DOHH2 (cell line): ENCODE data around the gene NUDCD2.

Experiments
- H3F3A ChIP-seq: fragments of 200-600 bp; sonication (generic), shearing (Covaris generic); 2 replicates; pipeline ENCODE4 v1.6.0; 2016; ENCODE audit warnings: antibody characterized with exemption, mild to moderate bottlenecking; ENCODE audit not compliant: control insufficient read depth, insufficient read depth
- H3K27ac ChIP-seq: fragments of 200-600 bp; sonication (generic); 2 replicates; pipeline ENCODE4 v1.5.1; 2014; ENCODE audit warnings: low read depth, mild to moderate bottlenecking, low read length, moderate library complexity
- H3K27me3 ChIP-seq: fragments of 200-600 bp; sonication (generic); 2 replicates; pipeline ENCODE4 v1.6.1; 2014; ENCODE audit warnings: mild to moderate bottlenecking, low read length, mixed read lengths; ENCODE audit not compliant: control insufficient read depth
- H3K36me3 ChIP-seq: fragments of 200-600 bp; sonication (generic); 2 replicates; pipeline ENCODE4 v1.6.1; 2014; ENCODE audit warnings: mild to moderate bottlenecking, low read length, moderate library complexity, mixed read lengths; ENCODE audit not compliant: control insufficient read depth
- H3K4me1 ChIP-seq: fragments of 200-600 bp; sonication (generic); 2 replicates; pipeline ENCODE4 v1.6.1; 2014; ENCODE audit warnings: mild to moderate bottlenecking, low read length, mixed read lengths; ENCODE audit not compliant: control insufficient read depth
- H3K4me2 ChIP-seq: fragments of 200-600 bp; sonication (generic); 2 replicates; pipeline ENCODE4 v1.6.0; 2014; ENCODE audit warnings: mild to moderate bottlenecking, low read length, moderate library complexity
- H3K4me3 ChIP-seq: fragments of 200-600 bp; sonication (generic); 2 replicates; pipeline ENCODE4 v1.5.1; 2014; ENCODE audit warnings: mild to moderate bottlenecking, low read length, mixed read lengths
- H3K79me2 ChIP-seq: fragments of 200-600 bp; sonication (generic); 2 replicates; pipeline ENCODE4 v1.6.1; 2014; ENCODE audit warnings: mild to moderate bottlenecking, low read length, mixed read lengths; ENCODE audit not compliant: control insufficient read depth
- H3K9me2 ChIP-seq: fragments of 200-600 bp; sonication (generic); replicated peaks from 2 replicates; pipeline ENCODE4 v1.6.1; 2014; ENCODE audit warnings: mild to moderate bottlenecking, low read length, mixed read lengths; ENCODE audit not compliant: control insufficient read depth
- H3K9me3 ChIP-seq: fragments of 200-600 bp; sonication (generic); 2 replicates; pipeline ENCODE4 v1.6.1; 2014; ENCODE audit warnings: antibody characterized with exemption, low read length, mixed read lengths; ENCODE audit not compliant: control insufficient read depth, insufficient read depth
- H4K20me1 ChIP-seq: fragments of 200-600 bp; sonication (generic); 2 replicates; pipeline ENCODE4 v1.6.0; 2014; ENCODE audit warnings: low read depth, mild to moderate bottlenecking, antibody characterized with exemption, low read length, moderate library complexity; ENCODE audit not compliant: control insufficient read depth, insufficient read depth
- EZH2phosphoT487 ChIP-seq: fragments of 200-600 bp; sonication (generic); IDR thresholded peaks from 2 replicates; pipeline ENCODE4 v1.6.1; 2017; ENCODE audit warnings: borderline replicate concordance, mild to moderate bottlenecking, antibody characterized with exemption, low read length, moderate library complexity, mixed read lengths
- TF ChIP-seq, protein P1 (sequence below): fragments of 200-600 bp; sonication (generic); IDR thresholded peaks from one replicate; pipeline ENCODE4 v1.5.1; 2014; ENCODE audit warnings: antibody characterized with exemption, mild to moderate bottlenecking, low read depth, low read length; ENCODE audit not compliant: poor library complexity, severe bottlenecking

The NUDCD2 gene

GRCh38 chr5:163505049-163505367 is 45.1 kb upstream of the NUDCD2 start:
- H4K20me1 ChIP-seq = peaks cover 25% of the 10 kb centered on the region
- H3K79me2 ChIP-seq = peaks cover 60% of the 10 kb centered on the region
- TF ChIP-seq, protein P1, sequence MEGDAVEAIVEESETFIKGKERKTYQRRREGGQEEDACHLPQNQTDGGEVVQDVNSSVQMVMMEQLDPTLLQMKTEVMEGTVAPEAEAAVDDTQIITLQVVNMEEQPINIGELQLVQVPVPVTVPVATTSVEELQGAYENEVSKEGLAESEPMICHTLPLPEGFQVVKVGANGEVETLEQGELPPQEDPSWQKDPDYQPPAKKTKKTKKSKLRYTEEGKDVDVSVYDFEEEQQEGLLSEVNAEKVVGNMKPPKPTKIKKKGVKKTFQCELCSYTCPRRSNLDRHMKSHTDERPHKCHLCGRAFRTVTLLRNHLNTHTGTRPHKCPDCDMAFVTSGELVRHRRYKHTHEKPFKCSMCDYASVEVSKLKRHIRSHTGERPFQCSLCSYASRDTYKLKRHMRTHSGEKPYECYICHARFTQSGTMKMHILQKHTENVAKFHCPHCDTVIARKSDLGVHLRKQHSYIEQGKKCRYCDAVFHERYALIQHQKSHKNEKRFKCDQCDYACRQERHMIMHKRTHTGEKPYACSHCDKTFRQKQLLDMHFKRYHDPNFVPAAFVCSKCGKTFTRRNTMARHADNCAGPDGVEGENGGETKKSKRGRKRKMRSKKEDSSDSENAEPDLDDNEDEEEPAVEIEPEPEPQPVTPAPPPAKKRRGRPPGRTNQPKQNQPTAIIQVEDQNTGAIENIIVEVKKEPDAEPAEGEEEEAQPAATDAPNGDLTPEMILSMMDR = no peak
- TF ChIP-seq EZH2phosphoT487 = no peak
- H3K4me3 ChIP-seq = peak overlapping the region; percentile 93
- no peaks in the 10 kb centered on the region for H3F3A ChIP-seq
- no peaks in the 10 kb centered on the region for H3K9me2 ChIP-seq
- peak overlapping the region; percentile 92 for H3K4me2 ChIP-seq
- peak overlapping the region; percentile 70 for H3K27ac ChIP-seq
- H3K9me3 ChIP-seq = no peaks in the 10 kb centered on the region
- H3K27me3 ChIP-seq = no peaks in the 10 kb centered on the region
- H3K36me3 ChIP-seq = peaks cover 26% of the 10 kb centered on the region
- H3K4me1 ChIP-seq = peaks cover 42% of the 10 kb centered on the region

DNA sequence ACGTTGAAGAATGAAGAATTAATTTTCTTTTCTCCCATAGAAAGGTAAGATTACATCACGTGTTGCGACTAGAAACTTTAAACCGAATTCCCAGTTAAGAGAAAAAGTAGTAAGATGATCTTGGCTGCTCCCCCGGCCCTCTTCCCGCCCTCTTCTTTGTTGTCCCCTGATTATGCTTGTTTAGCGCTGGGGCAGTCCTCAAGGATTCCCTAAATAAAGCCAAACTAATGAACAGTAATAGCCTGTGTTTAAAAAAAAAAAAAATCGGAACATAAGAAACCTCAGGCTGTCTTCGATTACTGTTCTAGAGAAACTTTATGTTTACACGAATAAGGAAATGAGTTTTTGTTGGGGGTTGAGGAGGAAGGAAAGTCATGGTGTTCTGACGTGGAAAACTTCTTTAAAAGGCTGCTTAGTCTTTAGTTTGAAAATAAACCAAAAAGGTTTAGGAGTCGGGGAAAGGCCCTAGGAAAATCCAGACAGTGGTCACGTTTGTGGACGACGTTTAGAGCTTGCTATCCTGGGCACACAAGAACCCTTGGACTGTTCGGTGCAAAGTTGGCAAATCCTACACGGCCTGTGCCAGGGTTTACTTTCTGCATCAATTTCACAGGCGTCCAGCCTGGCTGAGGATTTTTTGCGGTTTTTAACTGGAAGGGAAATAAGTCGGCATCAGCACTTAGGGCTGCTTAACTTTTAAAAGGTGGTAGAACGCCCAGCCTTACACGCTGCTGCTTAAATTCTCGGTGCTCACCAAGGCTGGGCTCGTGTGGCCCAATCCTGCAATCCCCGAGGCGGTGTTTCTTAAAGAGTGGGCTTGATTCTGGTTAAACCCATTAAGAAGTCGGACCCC is 44.4 kb upstream of the NUDCD2 start:
- Histone ChIP-seq H3K4me2 (peak overlapping the region; percentile 92), H3K4me1 (peaks cover 39% of the 10 kb centered on the region), H3K9me2 (no peaks in the 10 kb centered on the region), H3K36me3 (peaks cover 20% of the 10 kb centered on the region), H3K79me2 (peaks cover 53% of the 10 kb centered on the region), H3K27ac (peak overlapping the region; percentile 70), H4K20me1 (peaks cover 24% of the 10 kb centered on the region), H3K4me3 (peak overlapping the region; percentile 93), H3K27me3 (no peaks in the 10 kb centered on the region), H3K9me3 (no peaks in the 10 kb centered on the region), H3F3A (peaks cover 6% of the 10 kb centered on the region)
- TF ChIP-seq, protein P1 = no peak
- TF ChIP-seq EZH2phosphoT487 = no peak

GRCh38 chr5:163503106-163504078 is 43.5 kb upstream of the NUDCD2 start:
- Histone ChIP-seq H3K4me3 (peak overlapping the region; percentile 93), H3K9me3 (no peaks in the 10 kb centered on the region), H4K20me1 (peaks cover 19% of the 10 kb centered on the region), H3K36me3 (peaks cover 12% of the 10 kb centered on the region), H3K4me1 (peaks cover 30% of the 10 kb centered on the region), H3K9me2 (no peaks in the 10 kb centered on the region), H3K79me2 (peaks cover 44% of the 10 kb centered on the region), H3K27me3 (no peaks in the 10 kb centered on the region), H3K4me2 (peak overlapping the region; percentile 92), H3F3A (peaks cover 8% of the 10 kb centered on the region), H3K27ac (peak overlapping the region; percentile 70)
- no peak for TF ChIP-seq EZH2phosphoT487
- TF ChIP-seq, protein P1 = peak; percentile 65
